ENCODE results near the gene CCDC83.
"Not testable (repeated sequence)": the region's sequence is repeated elsewhere in the genome, so short reads cannot be mapped to it uniquely, and the experiment has no call there.

The CCDC83 gene

GRCh38 chr11:85848556-85848955 lies 6.6 kb upstream of the CCDC83 start:
- no peak overlapping the region for H3K4me2 ChIP-seq
- no peaks in the 10 kb centered on the region for H4K20me1 ChIP-seq (ENCODE audit: insufficient read depth)
- no peaks in the 10 kb centered on the region for H3K79me2 ChIP-seq (ENCODE audit: insufficient read depth, low read depth)
- H3K36me3 ChIP-seq (ENCODE audit: insufficient read depth): no peaks in the 10 kb centered on the region
- H3K27ac ChIP-seq: no peak overlapping the region
- no peak overlapping the region for H3K4me3 ChIP-seq (IDR thresholded peaks at IDR 0.05; ENCODE audit: insufficient read depth, low read depth, low read length)
- H3K9ac ChIP-seq: no peak overlapping the region
- no peaks in the 10 kb centered on the region for H3K4me1 ChIP-seq (ENCODE audit: low read depth, poor library complexity, severe bottlenecking)
- H3K27me3 ChIP-seq (ENCODE audit: insufficient read depth, low read depth): no peaks in the 10 kb centered on the region
- TF ChIP-seq, protein P1, sequence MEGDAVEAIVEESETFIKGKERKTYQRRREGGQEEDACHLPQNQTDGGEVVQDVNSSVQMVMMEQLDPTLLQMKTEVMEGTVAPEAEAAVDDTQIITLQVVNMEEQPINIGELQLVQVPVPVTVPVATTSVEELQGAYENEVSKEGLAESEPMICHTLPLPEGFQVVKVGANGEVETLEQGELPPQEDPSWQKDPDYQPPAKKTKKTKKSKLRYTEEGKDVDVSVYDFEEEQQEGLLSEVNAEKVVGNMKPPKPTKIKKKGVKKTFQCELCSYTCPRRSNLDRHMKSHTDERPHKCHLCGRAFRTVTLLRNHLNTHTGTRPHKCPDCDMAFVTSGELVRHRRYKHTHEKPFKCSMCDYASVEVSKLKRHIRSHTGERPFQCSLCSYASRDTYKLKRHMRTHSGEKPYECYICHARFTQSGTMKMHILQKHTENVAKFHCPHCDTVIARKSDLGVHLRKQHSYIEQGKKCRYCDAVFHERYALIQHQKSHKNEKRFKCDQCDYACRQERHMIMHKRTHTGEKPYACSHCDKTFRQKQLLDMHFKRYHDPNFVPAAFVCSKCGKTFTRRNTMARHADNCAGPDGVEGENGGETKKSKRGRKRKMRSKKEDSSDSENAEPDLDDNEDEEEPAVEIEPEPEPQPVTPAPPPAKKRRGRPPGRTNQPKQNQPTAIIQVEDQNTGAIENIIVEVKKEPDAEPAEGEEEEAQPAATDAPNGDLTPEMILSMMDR (conservative IDR thresholded peaks at IDR 0.05; ENCODE audit: low read depth, low read length): no peak
- H2AFZ ChIP-seq (ENCODE audit: low read depth): no peak overlapping the region

GRCh38 chr11:85852754-85853153 lies 2.4 kb upstream of the CCDC83 start:
- not testable (repeated sequence) for H3K27ac ChIP-seq
- peaks cover 12% of the 10 kb centered on the region for H3K4me1 ChIP-seq (ENCODE audit: low read depth, poor library complexity, severe bottlenecking)

DNA sequence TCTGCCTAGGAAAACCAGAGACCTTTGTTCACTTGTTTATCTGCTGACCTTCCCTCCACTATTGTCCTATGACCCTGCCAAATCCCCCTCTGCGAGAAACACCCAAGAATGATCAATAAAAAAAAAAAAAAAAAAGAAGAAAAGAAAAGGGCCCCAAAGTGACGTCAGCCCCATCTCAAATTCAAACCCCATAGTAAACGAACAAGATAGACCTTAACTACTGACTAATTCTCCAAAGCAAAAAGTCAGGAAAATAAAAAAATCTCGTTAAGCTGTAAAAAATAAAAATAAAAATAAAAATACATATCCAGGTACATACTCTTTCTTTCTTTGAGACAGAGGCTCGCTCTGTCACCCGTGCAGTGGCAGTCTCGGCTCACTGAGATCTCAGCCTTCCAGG lies 1.6 kb upstream of the CCDC83 start:
- not testable (repeated sequence) for H2AFZ ChIP-seq (ENCODE audit: low read depth); H3K4me3 ChIP-seq (IDR thresholded peaks at IDR 0.05; ENCODE audit: insufficient read depth, low read depth, low read length); H3K4me2 ChIP-seq; H3K36me3 ChIP-seq (ENCODE audit: insufficient read depth); H3K27me3 ChIP-seq (ENCODE audit: insufficient read depth, low read depth); H3K27ac ChIP-seq; H3K9ac ChIP-seq; H3K79me2 ChIP-seq (ENCODE audit: insufficient read depth, low read depth); H4K20me1 ChIP-seq (ENCODE audit: insufficient read depth)
- peaks cover 12% of the 10 kb centered on the region for H3K4me1 ChIP-seq (ENCODE audit: low read depth, poor library complexity, severe bottlenecking)

More at GRCh38 chr11:85852754-85853153, 2.4 kb upstream of the CCDC83 start:
- H3K4me3 ChIP-seq (IDR thresholded peaks at IDR 0.05; ENCODE audit: insufficient read depth, low read depth, low read length); H2AFZ ChIP-seq (ENCODE audit: low read depth); H3K27me3 ChIP-seq (ENCODE audit: insufficient read depth, low read depth); H3K9ac ChIP-seq; H3K36me3 ChIP-seq (ENCODE audit: insufficient read depth); H3K79me2 ChIP-seq (ENCODE audit: insufficient read depth, low read depth); H3K4me2 ChIP-seq; H4K20me1 ChIP-seq (ENCODE audit: insufficient read depth): not testable (repeated sequence)

GRCh38 chr11:85854212-85854556 lies 999 bp upstream of the CCDC83 start:
- no peaks in the 10 kb centered on the region for H3K27me3 ChIP-seq (ENCODE audit: insufficient read depth, low read depth)
- peak overlapping the region; percentile 62 for H3K4me2 ChIP-seq
- peak overlapping the region; percentile 72 for H3K9ac ChIP-seq
- H2AFZ ChIP-seq (ENCODE audit: low read depth): peak overlapping the region; percentile 93
- H4K20me1 ChIP-seq (ENCODE audit: insufficient read depth): no peaks in the 10 kb centered on the region
- H3K4me1 ChIP-seq (ENCODE audit: low read depth, poor library complexity, severe bottlenecking): peaks cover 12% of the 10 kb centered on the region
- H3K79me2 ChIP-seq (ENCODE audit: insufficient read depth, low read depth): no peaks in the 10 kb centered on the region
- no peaks in the 10 kb centered on the region for H3K36me3 ChIP-seq (ENCODE audit: insufficient read depth)
- TF ChIP-seq, protein P1 (conservative IDR thresholded peaks at IDR 0.05; ENCODE audit: low read depth, low read length): no peak
- peak overlapping the region; percentile 52; the same call in 1 of the 2 replicates for H3K27ac ChIP-seq
- H3K4me3 ChIP-seq (IDR thresholded peaks at IDR 0.05; ENCODE audit: insufficient read depth, low read depth, low read length): no peak overlapping the region

- Histone ChIP-seq H3K36me3 (ENCODE audit: insufficient read depth) (no peaks in the 10 kb centered on the region), H3K4me1 (ENCODE audit: low read depth, poor library complexity, severe bottlenecking) (peaks cover 12% of the 10 kb centered on the region), H3K27ac (peak overlapping the region; percentile 52; the same call in 1 of the 2 replicates), H3K4me3 (IDR thresholded peaks at IDR 0.05; ENCODE audit: insufficient read depth, low read depth, low read length) (no peak overlapping the region), H2AFZ (ENCODE audit: low read depth) (peak overlapping the region; percentile 93), H4K20me1 (ENCODE audit: insufficient read depth) (no peaks in the 10 kb centered on the region), H3K27me3 (ENCODE audit: insufficient read depth, low read depth) (no peaks in the 10 kb centered on the region), H3K79me2 (ENCODE audit: insufficient read depth, low read depth) (no peaks in the 10 kb centered on the region), H3K4me2 (peak overlapping the region; percentile 62), H3K9ac (peak overlapping the region; percentile 72)
- TF ChIP-seq, protein P1 (conservative IDR thresholded peaks at IDR 0.05; ENCODE audit: low read depth, low read length): peak; percentile 69
Observed at GRCh38 chr11:85854557-85855340, 434 bp upstream of the CCDC83 start.
